Neural progenitor cell (in vitro differentiated cells): ENCODE results near the gene CLDN6. TPM values are rescaled to one million over a fixed set of nuclear protein-coding genes. Genes with fewer than 3 reads are reported as not detected.

Source experiments
- DNase-seq: peaks from one replicate; pipeline ENCODE4 v3.0.0-alpha.2; 2016; ENCODE audit warnings: low spot score
- H2AFZ ChIP-seq: fragments of 200-600 bp; sonication (generic); replicated peaks from 2 replicates; pipeline ENCODE4 v1.6.1; 2016; ENCODE audit warnings: antibody characterized with exemption
- H3F3A ChIP-seq: fragments of 200-600 bp; sonication (generic); 2 replicates; pipeline ENCODE4 v1.6.1; 2016; ENCODE audit warnings: antibody characterized with exemption, low read depth
- H3K27ac ChIP-seq: fragments of 200-600 bp; sonication (generic); 2 replicates; pipeline ENCODE4 v1.5.1; 2016; ENCODE audit warnings: mild to moderate bottlenecking
- H3K27me3 ChIP-seq: fragments of 200-600 bp; sonication (generic); 2 replicates; pipeline ENCODE4 v1.6.1; 2016; ENCODE audit warnings: mild to moderate bottlenecking, moderate library complexity
- H3K36me3 ChIP-seq: fragments of 200-600 bp; sonication (generic); 2 replicates; pipeline ENCODE4 v1.5.1; 2016
- H3K4me1 ChIP-seq: fragments of 200-600 bp; sonication (generic); 2 replicates; pipeline ENCODE4 v1.6.1; 2016; ENCODE audit warnings: mixed run types
- H3K4me2 ChIP-seq: fragments of 200-600 bp; sonication (generic); 2 replicates; pipeline ENCODE4 v1.6.1; 2016
- H3K4me3 ChIP-seq: fragments of 200-600 bp; sonication (generic); 2 replicates; pipeline ENCODE4 v1.5.1; 2016
- H3K79me2 ChIP-seq: fragments of 200-600 bp; sonication (generic); 2 replicates; pipeline ENCODE4 v1.6.1; 2016; ENCODE audit warnings: low read depth
- H3K9ac ChIP-seq: fragments of 200-600 bp; sonication (generic); 2 replicates; pipeline ENCODE4 v1.6.1; 2016
- H3K9me3 ChIP-seq: fragments of 200-600 bp; sonication (generic); 2 replicates; pipeline ENCODE4 v1.5.1; 2016; ENCODE audit warnings: low read depth
- H4K20me1 ChIP-seq: fragments of 200-600 bp; sonication (generic); 2 replicates; pipeline ENCODE4 v1.6.1; 2016; ENCODE audit warnings: low read depth
- H3K27ac Mint-ChIP-seq: 3 replicates; pipeline ENCODE4 v1.8.0; 2021; ENCODE audit warnings: mixed read lengths
- H3K27me3 Mint-ChIP-seq: 2 replicates; pipeline ENCODE4 v1.8.0; 2022; ENCODE audit warnings: low read depth, mild to moderate bottlenecking, inconsistent platforms, moderate library complexity, mixed read lengths; ENCODE audit not compliant: insufficient read depth
- H3K36me3 Mint-ChIP-seq: 3 replicates; pipeline ENCODE4 v1.8.0; 2021; ENCODE audit warnings: mixed read lengths
- H3K4me1 Mint-ChIP-seq: 3 replicates; pipeline ENCODE4 v1.8.0; 2021; ENCODE audit warnings: mixed read lengths
- H3K4me3 Mint-ChIP-seq: 3 replicates; pipeline ENCODE4 v1.8.0; 2021; ENCODE audit warnings: mild to moderate bottlenecking, moderate library complexity, mixed read lengths
- H3K9me3 Mint-ChIP-seq: 3 replicates; pipeline ENCODE4 v1.8.0; 2020; ENCODE audit warnings: mixed read lengths
- EZH2 ChIP-seq: fragments of 200-600 bp; sonication (generic); IDR thresholded peaks from 2 replicates; pipeline ENCODE4 v1.6.1; 2017; ENCODE audit warnings: antibody characterized with exemption, mild to moderate bottlenecking, moderate library complexity
- EZH2phosphoT487 ChIP-seq: fragments of 200-600 bp; sonication (generic); IDR thresholded peaks from 2 replicates; pipeline ENCODE4 v1.6.1; 2017; ENCODE audit warnings: antibody characterized with exemption
- total RNA-seq: library from RNA; depleted of rRNA; stranded (reverse); fragments of >200 nt; gene quantifications from 2 replicates; pipeline ENCODE4 v1.2.3, GENCODE V29; 2015; ENCODE audit warnings: low replicate concordance
- TF ChIP-seq, protein P1 (sequence below): fragments of 200-600 bp; sonication (generic); IDR thresholded peaks from 2 replicates; pipeline ENCODE4 v1.5.1; 2017; ENCODE audit warnings: antibody characterized with exemption, mild to moderate bottlenecking

CLDN6 gene
- total RNA-seq, 1 donor from 2014 or later: 31.6 TPM

DNA sequence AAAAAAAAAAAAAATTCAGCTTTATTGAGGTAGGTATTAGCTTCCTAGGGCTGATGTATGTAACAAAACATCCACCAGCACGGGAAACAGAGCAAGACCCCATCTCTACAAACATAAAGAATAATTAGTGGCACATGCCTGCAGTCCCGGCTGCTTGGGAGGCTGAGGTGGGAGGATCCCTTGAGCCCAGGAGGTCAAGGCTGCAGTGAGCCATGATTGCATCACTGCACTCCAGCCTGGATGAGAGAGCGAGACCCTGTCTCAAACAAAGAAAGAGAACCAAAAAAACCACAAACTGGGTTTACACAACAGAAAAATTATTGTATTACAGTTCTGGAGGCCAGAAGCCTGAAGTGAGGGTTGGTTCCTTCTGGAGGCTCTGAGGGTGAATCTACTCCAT lies 24.4 kb upstream of the CLDN6 start:
- H3K9ac ChIP-seq: no peak overlapping the region
- Mint-ChIP-seq H3K4me3 (no peak overlapping the region), H3K27me3 (peaks cover 54% of the 10 kb centered on the region), H3K27ac (no peak overlapping the region), H3K9me3 (no peaks in the 10 kb centered on the region), H3K4me1 (peaks cover 5% of the 10 kb centered on the region), H3K36me3 (no peaks in the 10 kb centered on the region)
- no peak overlapping the region for H3K27ac ChIP-seq
- no peaks in the 10 kb centered on the region for H3K79me2 ChIP-seq
- H3K4me2 ChIP-seq: no peak overlapping the region
- H3K27me3 ChIP-seq: peaks cover 96% of the 10 kb centered on the region
- TF ChIP-seq, protein P1, sequence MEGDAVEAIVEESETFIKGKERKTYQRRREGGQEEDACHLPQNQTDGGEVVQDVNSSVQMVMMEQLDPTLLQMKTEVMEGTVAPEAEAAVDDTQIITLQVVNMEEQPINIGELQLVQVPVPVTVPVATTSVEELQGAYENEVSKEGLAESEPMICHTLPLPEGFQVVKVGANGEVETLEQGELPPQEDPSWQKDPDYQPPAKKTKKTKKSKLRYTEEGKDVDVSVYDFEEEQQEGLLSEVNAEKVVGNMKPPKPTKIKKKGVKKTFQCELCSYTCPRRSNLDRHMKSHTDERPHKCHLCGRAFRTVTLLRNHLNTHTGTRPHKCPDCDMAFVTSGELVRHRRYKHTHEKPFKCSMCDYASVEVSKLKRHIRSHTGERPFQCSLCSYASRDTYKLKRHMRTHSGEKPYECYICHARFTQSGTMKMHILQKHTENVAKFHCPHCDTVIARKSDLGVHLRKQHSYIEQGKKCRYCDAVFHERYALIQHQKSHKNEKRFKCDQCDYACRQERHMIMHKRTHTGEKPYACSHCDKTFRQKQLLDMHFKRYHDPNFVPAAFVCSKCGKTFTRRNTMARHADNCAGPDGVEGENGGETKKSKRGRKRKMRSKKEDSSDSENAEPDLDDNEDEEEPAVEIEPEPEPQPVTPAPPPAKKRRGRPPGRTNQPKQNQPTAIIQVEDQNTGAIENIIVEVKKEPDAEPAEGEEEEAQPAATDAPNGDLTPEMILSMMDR: no peak
- TF ChIP-seq EZH2phosphoT487 (no peak), EZH2 (no peak)
- H3K4me3 ChIP-seq: no peak overlapping the region
- DNase-seq: no peak
- no peaks in the 10 kb centered on the region for H3K9me3 ChIP-seq
- H3K36me3 ChIP-seq: no peaks in the 10 kb centered on the region
- H3K4me1 ChIP-seq: no peaks in the 10 kb centered on the region
- H3F3A ChIP-seq: peaks cover 28% of the 10 kb centered on the region
- H2AFZ ChIP-seq: no peak overlapping the region
- H4K20me1 ChIP-seq: peaks cover 8% of the 10 kb centered on the region

DNA sequence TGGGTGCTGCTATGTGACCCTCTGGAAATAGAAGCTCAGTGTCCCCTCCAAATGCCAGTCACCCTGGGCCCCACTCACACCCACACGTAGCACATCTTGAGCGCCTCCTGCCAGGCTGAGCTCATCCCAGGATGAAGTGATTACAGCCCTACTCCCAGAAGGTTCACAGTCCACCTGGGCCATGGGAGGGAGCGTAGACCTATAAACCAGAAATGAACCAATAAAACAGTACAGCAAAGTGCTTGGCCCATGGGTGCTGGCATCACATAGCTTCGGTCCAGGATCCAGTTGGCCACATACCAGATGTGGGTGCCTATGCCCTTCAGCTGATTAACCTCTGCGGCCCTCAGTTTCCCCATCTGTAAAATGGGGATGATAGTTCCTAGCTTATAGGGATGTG lies 20.9 kb upstream of the CLDN6 start:
- Mint-ChIP-seq H3K4me3 (no peak overlapping the region), H3K27me3 (peaks cover 56% of the 10 kb centered on the region), H3K36me3 (peaks cover 1% of the 10 kb centered on the region), H3K4me1 (peaks cover 6% of the 10 kb centered on the region), H3K9me3 (no peaks in the 10 kb centered on the region), H3K27ac (no peak overlapping the region)
- Histone ChIP-seq H3K79me2 (no peaks in the 10 kb centered on the region), H3K9ac (no peak overlapping the region), H2AFZ (no peak overlapping the region), H3K4me2 (no peak overlapping the region), H4K20me1 (no peaks in the 10 kb centered on the region), H3K4me3 (no peak overlapping the region), H3F3A (no peaks in the 10 kb centered on the region), H3K36me3 (no peaks in the 10 kb centered on the region), H3K27me3 (peaks cover 96% of the 10 kb centered on the region), H3K4me1 (no peaks in the 10 kb centered on the region), H3K27ac (no peak overlapping the region), H3K9me3 (no peaks in the 10 kb centered on the region)
- no peak for DNase-seq
- TF ChIP-seq EZH2phosphoT487 (no peak), EZH2 (no peak)
- TF ChIP-seq, protein P1: no peak

DNA sequence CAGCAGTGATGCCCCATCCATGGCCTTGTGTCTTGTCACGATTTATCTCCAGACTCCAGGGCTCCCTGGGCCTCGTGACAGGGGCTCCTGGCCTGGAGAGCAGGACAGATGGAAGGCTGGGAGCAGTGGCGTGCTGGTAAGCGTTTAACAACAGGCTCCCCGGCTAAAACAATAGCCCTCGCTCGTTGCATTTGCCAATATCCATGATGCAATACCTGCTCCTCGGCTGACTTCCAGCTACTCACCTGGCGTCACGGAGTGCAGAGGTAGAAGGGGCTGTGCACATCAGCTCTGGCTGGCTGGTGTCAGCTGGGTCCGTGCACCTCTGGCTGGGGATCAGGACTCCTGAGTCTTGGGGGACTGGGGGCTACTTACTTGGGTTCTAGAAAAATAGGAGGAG lies 20.3 kb upstream of the CLDN6 start:
- H3K27me3 ChIP-seq: peaks cover 96% of the 10 kb centered on the region
- Mint-ChIP-seq H3K4me3 (no peak overlapping the region), H3K9me3 (no peaks in the 10 kb centered on the region), H3K36me3 (peaks cover 1% of the 10 kb centered on the region), H3K4me1 (peaks cover 6% of the 10 kb centered on the region), H3K27me3 (peaks cover 58% of the 10 kb centered on the region), H3K27ac (no peak overlapping the region)
- TF ChIP-seq EZH2phosphoT487 (no peak), EZH2 (no peak)
- TF ChIP-seq, protein P1: no peak
- no peaks in the 10 kb centered on the region for H3K9me3 ChIP-seq
- no peaks in the 10 kb centered on the region for H3F3A ChIP-seq
- H3K4me2 ChIP-seq: no peak overlapping the region
- DNase-seq: no peak
- H3K36me3 ChIP-seq: no peaks in the 10 kb centered on the region
- H3K79me2 ChIP-seq: no peaks in the 10 kb centered on the region
- H3K27ac ChIP-seq: no peak overlapping the region
- H3K4me1 ChIP-seq: no peaks in the 10 kb centered on the region
- H3K4me3 ChIP-seq: no peak overlapping the region
- no peak overlapping the region for H3K9ac ChIP-seq
- H4K20me1 ChIP-seq: no peaks in the 10 kb centered on the region
- no peak overlapping the region for H2AFZ ChIP-seq
